ENCODE data around the gene GYG1. TPM values are rescaled to one million over a fixed set of nuclear protein-coding genes. Genes with fewer than 3 reads are reported as not detected.

GYG1 gene
- total and polyA plus RNA-seq, 4 donors, result 9.2 to 16.7 (median 13.4) TPM

DNA sequence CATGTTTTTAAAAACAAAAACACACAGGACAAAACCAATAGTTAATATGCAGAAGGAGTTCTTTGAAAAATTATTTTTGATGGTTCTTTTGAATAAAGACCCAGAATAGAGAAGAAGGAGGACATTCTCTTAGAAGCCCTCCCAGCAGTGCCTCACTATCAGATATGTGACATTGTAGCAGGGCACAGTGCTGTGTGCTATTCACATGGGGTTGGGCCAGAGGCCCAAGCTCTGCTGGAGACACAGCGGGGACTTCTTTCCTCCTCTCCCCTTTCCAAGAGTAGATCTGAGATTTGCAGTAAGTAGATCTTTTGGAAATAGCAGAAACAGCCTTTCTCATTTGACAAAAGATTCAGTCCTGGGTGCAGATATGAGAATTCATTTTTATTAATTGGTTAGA is 6.3 kb downstream of the GYG1 start:
- TF ChIP-seq ZBTB33 (IDR thresholded peaks at IDR 0.05) (no peak), FOXA1 (IDR thresholded peaks at IDR 0.05) (no peak), REST (IDR thresholded peaks at IDR 0.05) (no peak), HNF4G (IDR thresholded peaks at IDR 0.05) (no peak), EGR1 (IDR thresholded peaks at IDR 0.05; ENCODE audit: low read depth in 2 of 2) (no peak), HNF4A (conservative IDR thresholded peaks at IDR 0.05) (no peak), TAF1 (conservative IDR thresholded peaks at IDR 0.05) (no peak), GABPA (IDR thresholded peaks at IDR 0.05 in 1 of 2, conservative IDR thresholded peaks at IDR 0.05 in 1 of 2) (no peak)
- TF ChIP-seq, protein P1, sequence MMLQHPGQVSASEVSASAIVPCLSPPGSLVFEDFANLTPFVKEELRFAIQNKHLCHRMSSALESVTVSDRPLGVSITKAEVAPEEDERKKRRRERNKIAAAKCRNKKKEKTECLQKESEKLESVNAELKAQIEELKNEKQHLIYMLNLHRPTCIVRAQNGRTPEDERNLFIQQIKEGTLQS (IDR thresholded peaks at IDR 0.05), result no peak
- WGBS, result 94% methylated on average over 1 of the region's 1 CpG
- Histone ChIP-seq H3K4me3 (ENCODE audit: low read depth in 1 of 3, low read length in 3 of 3) (no peak overlapping the region), H3K9me3 (ENCODE audit: control insufficient read depth in 4 of 4, low read length in 3 of 4) (no peaks in the 10 kb centered on the region), H3K36me3 (ENCODE audit: control insufficient read depth in 4 of 4, insufficient read depth in 3 of 4, low read depth in 1 of 4, low read length in 3 of 4) (peaks cover 10 to 26% (median 23%) of the 10 kb centered on the region in 4 donors), H3K4me1 (ENCODE audit: control insufficient read depth in 4 of 4, insufficient read depth in 4 of 4, low read length in 3 of 4) (peaks cover 0 to 2% (median 0%) of the 10 kb centered on the region in 4 donors), H3K27ac (ENCODE audit: low read depth in 1 of 2, low read length in 2 of 2) (no peak overlapping the region), H3K9ac (ENCODE audit: low read depth in 1 of 2, low read length in 2 of 2) (no peak overlapping the region), H3K27me3 (ENCODE audit: control insufficient read depth in 4 of 4, insufficient read depth in 4 of 4, low read length in 3 of 4) (no peaks in the 10 kb centered on the region)
- no peak for DNase-seq (ENCODE audit: low spot score)

DNA sequence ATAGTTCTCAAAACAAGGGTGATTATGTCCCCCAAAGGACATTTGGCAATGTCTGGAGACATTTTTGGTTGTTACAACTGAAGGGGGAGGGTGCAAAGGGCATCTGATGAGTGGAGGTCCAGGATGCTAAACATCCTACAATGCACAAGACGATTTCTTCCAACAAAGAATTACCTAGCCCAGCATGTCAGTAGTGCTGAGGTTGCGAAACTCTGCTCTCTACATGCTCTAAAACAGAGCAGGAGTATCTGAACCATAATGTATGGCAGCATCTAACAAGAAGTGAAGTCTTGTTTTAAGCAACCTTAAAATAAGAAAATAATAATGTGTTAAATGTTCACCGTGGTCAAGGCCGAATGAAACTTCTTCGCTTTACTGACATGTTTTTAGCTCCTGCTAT is 7.0 kb downstream of the GYG1 start:
- WGBS, result 90% methylated on average over 5 of the region's 5 CpGs
- no peak overlapping the region for H3K4me3 ChIP-seq (ENCODE audit: low read depth in 1 of 3, low read length in 3 of 3)
- no peak for DNase-seq (ENCODE audit: low spot score)
- TF ChIP-seq HNF4G (IDR thresholded peaks at IDR 0.05) (no peak), JUND (IDR thresholded peaks at IDR 0.05) (no peak), HNF4A (conservative IDR thresholded peaks at IDR 0.05) (no peak)
- TF ChIP-seq, protein P2, sequence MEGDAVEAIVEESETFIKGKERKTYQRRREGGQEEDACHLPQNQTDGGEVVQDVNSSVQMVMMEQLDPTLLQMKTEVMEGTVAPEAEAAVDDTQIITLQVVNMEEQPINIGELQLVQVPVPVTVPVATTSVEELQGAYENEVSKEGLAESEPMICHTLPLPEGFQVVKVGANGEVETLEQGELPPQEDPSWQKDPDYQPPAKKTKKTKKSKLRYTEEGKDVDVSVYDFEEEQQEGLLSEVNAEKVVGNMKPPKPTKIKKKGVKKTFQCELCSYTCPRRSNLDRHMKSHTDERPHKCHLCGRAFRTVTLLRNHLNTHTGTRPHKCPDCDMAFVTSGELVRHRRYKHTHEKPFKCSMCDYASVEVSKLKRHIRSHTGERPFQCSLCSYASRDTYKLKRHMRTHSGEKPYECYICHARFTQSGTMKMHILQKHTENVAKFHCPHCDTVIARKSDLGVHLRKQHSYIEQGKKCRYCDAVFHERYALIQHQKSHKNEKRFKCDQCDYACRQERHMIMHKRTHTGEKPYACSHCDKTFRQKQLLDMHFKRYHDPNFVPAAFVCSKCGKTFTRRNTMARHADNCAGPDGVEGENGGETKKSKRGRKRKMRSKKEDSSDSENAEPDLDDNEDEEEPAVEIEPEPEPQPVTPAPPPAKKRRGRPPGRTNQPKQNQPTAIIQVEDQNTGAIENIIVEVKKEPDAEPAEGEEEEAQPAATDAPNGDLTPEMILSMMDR (IDR thresholded peaks at IDR 0.05; ENCODE audit: low read depth, low read length, missing input control), result no peak
- no peaks in the 10 kb centered on the region for H3K4me1 ChIP-seq (ENCODE audit: control insufficient read depth in 4 of 4, insufficient read depth in 4 of 4, low read length in 3 of 4)
- H3K27me3 ChIP-seq (ENCODE audit: control insufficient read depth in 4 of 4, insufficient read depth in 4 of 4, low read length in 3 of 4), result no peaks in the 10 kb centered on the region
- no peaks in the 10 kb centered on the region for H3K9me3 ChIP-seq (ENCODE audit: control insufficient read depth in 4 of 4, low read length in 3 of 4)
- H3K9ac ChIP-seq (ENCODE audit: low read depth in 1 of 2, low read length in 2 of 2), result no peak overlapping the region
- no peak overlapping the region for H3K27ac ChIP-seq (ENCODE audit: low read depth in 1 of 2, low read length in 2 of 2)
- peaks cover 10 to 26% (median 23%) of the 10 kb centered on the region in 4 donors for H3K36me3 ChIP-seq (ENCODE audit: control insufficient read depth in 4 of 4, insufficient read depth in 3 of 4, low read depth in 1 of 4, low read length in 3 of 4)

Data from liver (tissue), 9 donors.